ENCODE results near the gene DNM2. TPM values are rescaled to one million over a fixed set of nuclear protein-coding genes. Genes with fewer than 3 reads are reported as not detected.

Gene DNM2
- total and polyA plus RNA-seq, 9 of the 15 experiments (the other 6 are each of a cell fraction or from before 2014, with no cell fraction given): 2.2 to 161 (median 72.6) TPM

- TF ChIP-seq ZNF277 (CRISPR knock-in tag; IDR thresholded peaks at IDR 0.05; ENCODE audit: borderline replicate concordance) (no peak), CLOCK (CRISPR knock-in tag; IDR thresholded peaks at IDR 0.05; ENCODE audit: borderline replicate concordance) (no peak), NBN (IDR thresholded peaks at IDR 0.05; ENCODE audit: low read depth) (peak; percentile 92), ZNF134 (CRISPR knock-in tag; conservative IDR thresholded peaks at IDR 0.05) (peak; percentile 40), SIN3B (IDR thresholded peaks at IDR 0.05; ENCODE audit: low read depth) (no peak), NR1H2 (CRISPR knock-in tag; IDR thresholded peaks at IDR 0.05) (peak; percentile 91; the same call in 1 of the 2 replicates), TCF15 (CRISPR knock-in tag; IDR thresholded peaks at IDR 0.05) (peak; percentile 91), RNF219 (CRISPR knock-in tag; IDR thresholded peaks at IDR 0.05) (0 out of 2 replicates have a peak, but pooled peaks have one; percentile 76), ZNF197 (CRISPR knock-in tag; IDR thresholded peaks at IDR 0.05; ENCODE audit: low read depth) (peak; percentile 91), NUFIP1 (IDR thresholded peaks at IDR 0.05; ENCODE audit: partially characterized antibody) (peak; percentile 95), NR2F6 (CRISPR knock-in tag; IDR thresholded peaks at IDR 0.05) (no peak), CBX8 (IDR thresholded peaks at IDR 0.05; ENCODE audit: borderline replicate concordance, extremely low read depth, low read depth, low read length, poor library complexity, severe bottlenecking) (no peak), ZNF165 (CRISPR knock-in tag; IDR thresholded peaks at IDR 0.05; ENCODE audit: borderline replicate concordance) (peak; percentile 52; the same call in 1 of the 2 replicates), ATF6 (CRISPR knock-in tag; IDR thresholded peaks at IDR 0.05) (peak; percentile 100), BRF2 (IDR thresholded peaks at IDR 0.05; ENCODE audit: borderline replicate concordance, insufficient read depth, insufficient read length) (no peak)
Measured at GRCh38 chr19:10836479-10837330, 118.8 kb downstream of the DNM2 start (continued).
